Nucleus accumbens (tissue), 56 donors: Measurements from ENCODE around the gene LSP1.

Source experiments
- DNase-seq, 56 donors: peaks; one replicate each; lab custom pipeline; 2025; lab: John Stamatoyannopoulos, UW

LSP1 gene

DNA sequence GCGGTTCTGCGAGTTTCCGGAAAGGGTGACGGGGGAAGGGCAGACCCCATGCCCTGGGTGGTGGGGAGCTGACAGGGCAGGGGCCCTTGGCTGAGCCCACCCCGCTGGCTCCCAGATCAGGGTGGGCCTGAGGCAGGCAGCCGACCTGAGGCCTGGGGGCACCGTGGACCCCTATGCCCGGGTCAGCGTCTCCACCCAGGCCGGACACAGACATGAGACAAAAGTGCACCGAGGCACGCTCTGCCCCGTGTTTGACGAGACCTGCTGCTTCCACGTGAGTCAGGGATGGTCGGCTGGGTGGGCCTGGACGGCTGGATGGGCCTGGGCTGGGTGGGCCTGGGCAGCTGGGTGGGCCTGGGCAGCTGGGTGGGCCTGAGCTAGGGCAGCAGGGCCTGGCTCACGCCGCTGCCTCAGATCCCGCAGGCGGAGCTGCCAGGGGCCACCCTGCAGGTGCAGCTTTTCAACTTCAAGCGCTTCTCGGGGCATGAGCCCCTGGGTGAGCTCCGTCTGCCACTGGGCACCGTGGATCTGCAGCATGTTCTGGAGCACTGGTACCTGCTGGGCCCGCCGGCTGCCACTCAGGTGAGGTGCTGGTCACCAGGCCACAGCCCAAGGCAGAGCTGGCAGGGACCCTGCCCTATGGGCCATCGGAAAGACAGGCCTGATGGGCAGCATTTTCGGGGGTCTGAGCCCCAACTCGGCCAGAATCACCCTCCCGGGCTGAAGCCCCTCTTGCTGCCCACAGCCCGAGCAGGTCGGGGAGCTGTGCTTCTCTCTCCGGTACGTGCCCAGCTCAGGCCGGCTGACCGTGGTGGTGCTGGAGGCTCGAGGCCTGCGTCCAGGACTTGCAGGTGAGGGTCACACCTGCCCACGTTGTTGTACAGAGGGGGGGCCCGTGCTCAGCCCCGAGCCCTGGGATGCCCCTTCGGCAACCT, 16.6 kb upstream of the LSP1 start:
- DNase-seq: no peak

DNA sequence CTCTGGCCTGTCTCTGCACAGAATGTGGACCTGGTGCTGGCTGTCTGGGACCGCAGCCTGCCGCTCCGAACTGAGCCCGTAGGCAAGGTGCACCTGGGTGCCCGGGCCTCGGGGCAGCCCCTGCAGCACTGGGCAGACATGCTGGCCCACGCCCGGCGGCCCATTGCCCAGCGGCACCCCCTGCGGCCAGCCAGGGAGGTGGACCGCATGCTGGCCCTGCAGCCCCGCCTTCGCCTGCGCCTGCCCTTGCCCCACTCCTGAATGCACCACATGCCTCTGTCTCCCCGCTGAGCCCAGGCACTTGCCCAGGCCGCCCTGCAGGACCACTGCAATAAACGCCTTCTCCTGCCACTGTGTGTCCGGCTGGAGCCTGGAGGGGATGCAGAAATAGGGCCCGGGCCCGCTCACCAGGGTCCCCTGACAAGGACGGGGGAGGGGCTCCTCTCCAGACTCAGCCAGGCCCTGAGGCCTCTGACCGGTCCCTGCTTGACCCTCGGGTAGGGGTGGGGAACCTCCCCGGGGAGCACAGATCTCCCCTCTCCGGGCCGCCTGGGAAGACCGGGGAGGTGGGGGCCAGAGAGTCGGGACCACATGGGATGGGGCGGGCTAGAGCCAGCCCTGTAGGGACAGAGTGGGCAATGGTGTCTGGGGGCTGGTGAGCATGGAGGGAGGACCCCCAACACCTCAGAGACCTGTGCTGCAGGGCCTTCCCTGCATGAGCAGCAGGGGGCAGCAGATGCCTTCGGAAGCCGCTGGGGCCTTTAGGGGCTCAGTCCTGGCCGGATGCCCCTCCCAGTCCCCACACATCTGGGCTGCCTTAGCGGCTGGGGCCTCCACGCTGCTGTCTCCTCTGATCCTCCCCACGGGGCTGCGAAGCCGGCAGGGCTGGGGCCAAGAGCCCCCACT, 15.5 kb upstream of the LSP1 start:
- peak in 20 of 56 donors; percentile 6 to 68 (median 21) for DNase-seq

DNA sequence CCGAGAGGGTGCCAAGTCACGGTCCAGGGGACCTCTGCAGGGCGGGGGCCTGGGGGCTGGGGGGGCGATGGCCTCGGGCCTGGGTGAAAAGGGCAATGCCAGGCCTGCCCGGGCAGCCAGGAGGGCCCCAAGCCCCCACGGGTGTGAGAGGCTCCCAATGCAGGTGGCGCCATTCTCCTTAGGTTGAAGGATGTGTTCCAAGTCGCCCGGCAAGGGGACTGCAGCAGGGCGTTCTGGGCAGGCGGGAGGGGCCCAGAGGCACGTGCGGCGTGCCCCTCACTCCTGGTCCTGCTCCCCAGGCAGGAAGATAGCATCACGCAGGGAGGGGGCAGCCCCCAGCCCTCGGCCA, 14.8 kb upstream of the LSP1 start:
- no peak for DNase-seq

- DNase-seq: no peak
These were observed 14.3 kb upstream of the LSP1 start, which contains the start of gene TNNI2 for GRCh38 chr11:1838426-1839144. TSS of gene TNNI2 (plus strand) at chr11:1838981. CDS start at chr11:1839697, 716 bp downstream.

GRCh38 chr11:1839204-1839923, 13.5 kb upstream of the LSP1 start:
- no peak for DNase-seq

- DNase-seq: peak in 10 of 56 donors; percentile 9 to 56 (median 27)
These were observed 12.7 kb upstream of the LSP1 start for GRCh38 chr11:1839924-1840779.

GRCh38 chr11:1840780-1841480, 12.0 kb upstream of the LSP1 start:
- no peak for DNase-seq

DNA sequence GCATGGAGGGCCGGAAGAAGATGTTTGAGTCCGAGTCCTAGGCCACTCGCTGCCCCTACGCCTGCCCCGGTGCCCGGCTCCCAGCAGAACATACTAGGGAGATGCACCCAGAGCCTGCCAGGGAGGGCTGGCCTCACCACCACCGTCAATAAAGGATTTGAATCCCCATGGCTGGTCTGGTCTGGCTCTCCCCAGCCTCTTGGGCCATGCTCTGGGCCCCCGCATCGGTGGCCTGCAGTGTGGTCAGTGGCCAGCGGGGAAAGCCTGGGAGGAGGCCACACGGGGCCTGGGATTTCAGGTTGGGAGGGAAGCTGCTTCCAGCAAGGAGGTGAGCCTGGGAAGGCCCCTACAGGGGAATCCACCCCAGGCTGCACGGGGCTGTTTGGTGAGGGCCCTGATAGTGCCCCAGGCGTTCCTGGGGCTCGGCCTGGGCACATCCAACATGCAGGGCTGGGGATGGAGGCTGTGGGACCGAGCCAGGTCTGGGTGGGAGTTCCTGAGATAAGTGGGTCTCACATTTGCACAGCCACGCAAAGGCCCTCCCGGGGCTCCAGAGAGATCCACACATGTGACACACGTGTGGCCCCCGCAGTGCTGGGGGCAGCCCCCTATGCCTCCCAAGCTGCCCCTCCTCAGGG, 11.3 kb upstream of the LSP1 start:
- DNase-seq: no peak

- no peak for DNase-seq
These were observed 10.5 kb upstream of the LSP1 start for GRCh38 chr11:1842149-1843097.

DNA sequence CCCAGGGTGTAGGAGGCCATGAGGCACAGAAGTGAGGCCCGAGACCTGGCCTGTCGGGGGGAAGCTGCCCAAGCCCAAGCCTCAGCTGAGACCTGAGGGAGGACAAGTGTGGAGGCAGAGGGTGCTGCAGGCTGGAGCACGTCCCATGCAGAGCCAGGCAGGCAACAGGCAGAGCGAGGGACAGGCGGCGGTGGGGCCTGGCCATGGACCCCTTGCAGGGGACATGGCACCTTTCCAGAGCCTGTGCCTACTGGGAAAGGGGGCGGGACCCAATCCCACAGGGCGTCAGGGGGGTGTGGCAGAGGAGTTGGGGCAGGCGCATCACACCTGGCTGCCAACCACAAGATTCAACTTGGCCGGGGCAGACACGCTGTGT, 9.8 kb upstream of the LSP1 start:
- no peak for DNase-seq

GRCh38 chr11:1843796-1844195, 9.1 kb upstream of the LSP1 start:
- no peak for DNase-seq

- DNase-seq: peak in 1 of 56 donors; percentile 11
These were observed 8.4 kb upstream of the LSP1 start for GRCh38 chr11:1844221-1845094.

DNA sequence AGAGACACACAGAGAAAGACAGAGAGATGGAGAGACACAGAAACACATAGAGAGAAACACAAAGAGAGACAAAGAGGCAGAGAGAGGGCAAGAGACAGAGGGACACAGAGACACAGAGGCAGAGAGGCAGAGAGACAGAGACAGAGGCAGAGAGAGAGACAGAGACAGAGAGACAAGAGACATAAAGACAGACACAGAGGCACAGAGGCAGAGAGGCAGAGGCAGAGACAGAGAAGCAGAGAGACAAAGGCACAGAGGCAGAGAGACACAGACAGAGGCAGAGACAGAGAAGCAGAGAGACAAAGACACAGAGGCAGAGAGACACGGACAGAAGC, 7.8 kb upstream of the LSP1 start:
- DNase-seq: no peak

DNA sequence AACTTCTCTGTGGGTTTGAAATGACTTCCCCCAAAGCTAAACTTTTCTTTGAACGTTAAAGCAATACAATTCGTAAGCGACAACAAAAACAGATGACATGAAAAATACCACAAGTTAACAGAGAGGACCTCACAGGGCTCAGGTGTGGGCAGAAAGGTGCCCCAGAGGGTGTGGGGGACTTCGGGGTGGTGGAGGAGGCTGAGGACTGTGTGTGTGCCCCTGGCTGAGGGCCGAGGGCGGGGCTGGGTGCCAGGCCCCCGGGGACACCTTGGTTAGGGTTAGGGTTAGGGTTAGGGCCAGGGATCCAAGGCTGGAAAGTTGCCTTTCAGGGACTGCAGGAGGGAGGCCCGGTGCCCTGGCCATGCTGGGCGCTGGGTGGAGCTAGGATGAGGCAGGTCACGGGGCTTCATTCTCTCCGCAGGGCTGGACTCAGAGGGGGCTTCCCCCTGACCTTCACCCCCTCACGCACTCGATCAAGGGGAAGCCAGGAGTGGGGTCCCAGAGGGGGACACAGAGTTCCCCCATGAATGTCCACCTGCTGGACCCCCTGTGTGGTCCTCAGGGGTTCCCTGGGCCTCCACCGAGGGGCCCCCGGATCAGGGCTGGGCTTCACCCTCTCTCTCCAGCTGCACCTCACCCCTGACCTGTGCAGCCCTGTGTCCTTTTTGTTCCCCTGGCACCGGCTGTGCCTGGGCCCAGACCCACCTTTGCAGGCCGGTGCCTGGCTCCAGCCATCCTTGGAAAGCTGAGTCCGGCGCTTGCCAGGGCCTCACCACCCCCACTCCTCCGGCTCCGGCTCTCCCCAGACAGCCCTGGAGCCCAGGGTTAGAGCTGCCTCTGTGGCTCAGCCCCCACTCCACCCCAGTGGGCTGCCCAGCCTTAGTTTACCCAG, 7.1 kb upstream of the LSP1 start:
- no peak for DNase-seq

GRCh38 chr11:1846453-1846932, 6.4 kb upstream of the LSP1 start:
- DNase-seq: no peak
